IMR-90 (cell line): ENCODE data around the gene FAAH2. TPM values are rescaled to one million over a fixed set of nuclear protein-coding genes. Genes with fewer than 3 reads are reported as not detected.

Source experiments
- ATAC-seq: fragments of 200-7000 bp; cut with Tn5 transposase; 2 replicates; pipeline ENCODE4 v1.9.1; 2020; ENCODE audit warnings: low read depth, mild to moderate bottlenecking, moderate library complexity
- BruUV-seq: library from RNA; stranded (reverse); fragments of 400-500 nt; replicated peaks from 2 replicates; lab custom pipeline; 2021; lab: Mats Ljungman, UMichigan
- CTCF ChIA-PET: fragments of 300-600 bp; formaldehyde crosslinking; extraction: SDS; loops from one replicate; lab custom pipeline; 2021; ENCODE audit warnings: antibody characterized with exemption; lab: Yijun Ruan, JAX
- POLR2A ChIA-PET: fragments of 300-600 bp; sonication (Branson Sonifier 250); formaldehyde crosslinking; loops from one replicate; lab custom pipeline; 2022; ENCODE audit warnings: antibody characterized with exemption; ENCODE audit not compliant: unreplicated experiment; lab: Charles Lee
- DNase-seq: peaks from one replicate; pipeline ENCODE4 v3.0.0; 2013
- H2AFZ ChIP-seq: replicated peaks from 2 replicates; pipeline ENCODE3; 2013; ENCODE audit warnings: low read length, mild to moderate bottlenecking; ENCODE audit not compliant: poor library complexity
- H2AK5ac ChIP-seq: 2 replicates; pipeline ENCODE4 v1.6.1; 2013; ENCODE audit warnings: low read depth, low read length, inconsistent platforms
- H2AK9ac ChIP-seq: replicated peaks from 2 replicates; pipeline ENCODE3; 2013; ENCODE audit warnings: mild to moderate bottlenecking, low read depth, low read length, moderate library complexity; ENCODE audit not compliant: poor library complexity
- H2BK120ac ChIP-seq: 2 replicates; pipeline ENCODE4 v1.6.1; 2013; ENCODE audit warnings: low read depth, low read length, inconsistent platforms
- H2BK15ac ChIP-seq: 3 replicates; pipeline ENCODE4 v1.6.1; 2013; ENCODE audit warnings: low read depth, low read length, inconsistent platforms
- H2BK20ac ChIP-seq: 2 replicates; pipeline ENCODE4 v1.6.1; 2013; ENCODE audit warnings: low read depth, mild to moderate bottlenecking, inconsistent platforms, low read length, moderate library complexity
- H2BK5ac ChIP-seq: 2 replicates; pipeline ENCODE4 v1.6.1; 2013; ENCODE audit warnings: mild to moderate bottlenecking, low read depth, low read length, inconsistent platforms; ENCODE audit not compliant: poor library complexity, severe bottlenecking
- H3K14ac ChIP-seq: replicated peaks from 2 replicates; pipeline ENCODE4 v1.6.1; 2013; ENCODE audit warnings: low read depth, low read length, inconsistent platforms
- H3K18ac ChIP-seq: 2 replicates; pipeline ENCODE4 v1.6.1; 2013; ENCODE audit warnings: low read depth, low read length, control low read depth
- H3K23ac ChIP-seq: 2 replicates; pipeline ENCODE4 v1.6.1; 2013; ENCODE audit warnings: low read depth, low read length, inconsistent platforms
- H3K27ac ChIP-seq: 2 replicates; pipeline ENCODE4 v1.5.1; 2013; ENCODE audit warnings: mild to moderate bottlenecking, control low read depth, low read length; ENCODE audit not compliant: insufficient read depth
- H3K27me3 ChIP-seq: 2 replicates; pipeline ENCODE4 v1.6.1; 2013; ENCODE audit warnings: low read length; ENCODE audit not compliant: control insufficient read depth, insufficient read depth
- H3K36me3 ChIP-seq: 2 replicates; pipeline ENCODE4 v1.6.1; 2013; ENCODE audit warnings: low read length, mixed read lengths; ENCODE audit not compliant: control insufficient read depth, insufficient read depth
- H3K4ac ChIP-seq: 2 replicates; pipeline ENCODE4 v1.6.1; 2013; ENCODE audit warnings: low read depth, low read length, inconsistent platforms
- H3K4me1 ChIP-seq: 2 replicates; pipeline ENCODE4 v1.6.1; 2013; ENCODE audit warnings: low read length, mixed read lengths; ENCODE audit not compliant: control insufficient read depth, insufficient read depth
- H3K4me2 ChIP-seq: 2 replicates; pipeline ENCODE4 v1.6.1; 2013; ENCODE audit warnings: low read depth, mild to moderate bottlenecking, control low read depth, low read length, moderate library complexity
- H3K4me3 ChIP-seq: 2 replicates; pipeline ENCODE4 v1.5.1; 2013; ENCODE audit warnings: low read depth, mild to moderate bottlenecking, control low read depth, low read length, moderate library complexity; ENCODE audit not compliant: insufficient read depth
- H3K56ac ChIP-seq: 2 replicates; pipeline ENCODE4 v1.6.1; 2013; ENCODE audit warnings: low read length, inconsistent platforms; ENCODE audit not compliant: insufficient read depth; ENCODE audit errors: extremely low read depth
- H3K79me1 ChIP-seq, 2 experiments: 2 replicates each; pipeline ENCODE4 v1.6.1; 2013; ENCODE audit warnings: low read length in 2 of 2, inconsistent platforms in 1 of 2, low read depth in 1 of 2
- H3K9ac ChIP-seq: 2 replicates; pipeline ENCODE4 v1.6.1; 2013; ENCODE audit warnings: low read depth, low read length, control low read depth
- H3K9me1 ChIP-seq: 2 replicates; pipeline ENCODE4 v1.6.1; 2013; ENCODE audit warnings: low read length, inconsistent platforms; ENCODE audit not compliant: insufficient read depth
- H3K9me3 ChIP-seq: 2 replicates; pipeline ENCODE4 v1.6.1; 2013; ENCODE audit warnings: low read length; ENCODE audit not compliant: control insufficient read depth, insufficient read depth
- H4K20me1 ChIP-seq: 2 replicates; pipeline ENCODE4 v1.6.1; 2013; ENCODE audit warnings: low read length, inconsistent platforms; ENCODE audit not compliant: insufficient read depth
- H4K5ac ChIP-seq: 2 replicates; pipeline ENCODE4 v1.6.1; 2013; ENCODE audit warnings: mild to moderate bottlenecking, low read depth, low read length, control low read depth
- H4K8ac ChIP-seq, 2 experiments: 2 replicates each; pipeline ENCODE4 v1.6.1; 2013; ENCODE audit warnings: low read depth in 2 of 2, low read length in 2 of 2, control low read depth in 1 of 2, inconsistent platforms in 1 of 2
- H4K91ac ChIP-seq: 2 replicates; pipeline ENCODE4 v1.6.1; 2013; ENCODE audit warnings: low read depth, low read length, inconsistent platforms; ENCODE audit not compliant: insufficient read depth
- CEBPB ChIP-seq: IDR thresholded peaks from 2 replicates; pipeline ENCODE4 v1.6.1; 2012; ENCODE audit warnings: low read depth, low read length, improper control_type of control experiment
- FOS ChIP-seq: fragments of 150-350 bp; IDR thresholded peaks from 2 replicates; pipeline ENCODE4 v1.6.1; 2016; ENCODE audit warnings: low read depth, low read length
- NFE2L2 ChIP-seq: fragments of 150-350 bp; IDR thresholded peaks from 2 replicates; pipeline ENCODE4 v1.6.1; 2016; ENCODE audit warnings: low read depth, mild to moderate bottlenecking, low read length
- RAD21 ChIP-seq: IDR thresholded peaks from 2 replicates; pipeline ENCODE4 v1.6.1; 2012; ENCODE audit warnings: low read length, improper control_type of control experiment
- WGBS, 2 experiments: methylation state at CpG; one replicate each; pipeline versions ENCODE4 v1.1.5 to v1.1.7; 2013; ENCODE audit warnings: missing lambda C conversion rate in 2 of 2; ENCODE audit not compliant: insufficient read length in 1 of 2; ENCODE audit errors: extremely low coverage in 2 of 2; 5-methylcytosine and 5-hydroxymethylcytosine counted together
- dilution Hi-C: fragments of 300-500 bp; cut with HindIII; formaldehyde crosslinking; loops from one replicate; pipeline ENCODE4 v1.14.3; 2018; ENCODE audit warnings: low sequenced_read_pairs; ENCODE audit not compliant: unreplicated experiment
- in situ Hi-C: fragments of 300-500 bp; cut with MboI; formaldehyde crosslinking; loops from 3 replicates; pipeline ENCODE4 v1.14.3; 2019; ENCODE audit warnings: low sequenced_read_pairs, inconsistent platforms, mixed read lengths
- intact Hi-C: fragments of 100-400 bp; cut with micrococcal nuclease; formaldehyde crosslinking; loops from 2 replicates; pipeline ENCODE4 v1.10.0; 2022
- polyA plus RNA-seq, 3 experiments: library from polyadenylated mRNA; depleted of rRNA; stranded (reverse); fragments of >200 nt; gene quantifications; 2 replicates each; pipeline ENCODE4 v1.2.3, GENCODE V29; 2012; ENCODE audit warnings: low replicate concordance in 1 of 3
- total RNA-seq: library from RNA; depleted of rRNA; stranded (reverse); fragments of >200 nt; gene quantifications from 2 replicates; pipeline ENCODE4 v1.2.3, GENCODE V29; 2012
- TF ChIP-seq, protein P1 (sequence below): fragments of 150-350 bp; IDR thresholded peaks from 2 replicates; pipeline ENCODE4 v1.6.1; 2017; ENCODE audit warnings: mild to moderate bottlenecking, antibody characterized with exemption, low read length, low read depth

Gene FAAH2
- total and polyA plus RNA-seq, 2 of the 4 experiments (the other 2 are of a cell fraction): not detected

DNA sequence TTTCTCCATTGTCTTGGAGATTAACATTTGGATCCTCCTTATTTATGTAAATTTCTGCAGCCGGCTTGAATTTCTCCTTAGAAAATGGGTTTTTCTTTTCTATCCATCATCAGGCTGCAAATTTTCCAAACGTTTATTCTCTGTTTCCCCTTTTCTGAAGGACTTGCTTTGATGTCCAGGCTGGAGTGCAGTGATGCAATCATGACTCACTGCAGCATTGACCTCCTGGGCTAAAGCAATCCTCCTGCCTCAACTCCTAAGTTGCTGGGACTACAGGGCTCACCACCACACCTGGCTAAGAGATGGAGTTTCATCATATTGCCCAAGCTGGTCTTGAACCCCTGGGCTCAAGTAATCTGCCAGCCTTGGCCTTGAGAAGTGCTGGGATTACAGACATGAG lies 161.3 kb downstream of the FAAH2 start:
- H3K4ac ChIP-seq: no peak overlapping the region
- H3K9me1 ChIP-seq: no peaks in the 10 kb centered on the region
- H4K8ac ChIP-seq: no peak overlapping the region
- no peak overlapping the region for H4K5ac ChIP-seq
- TF ChIP-seq FOS: no peak
- TF ChIP-seq NFE2L2: no peak
- TF ChIP-seq, protein P1, sequence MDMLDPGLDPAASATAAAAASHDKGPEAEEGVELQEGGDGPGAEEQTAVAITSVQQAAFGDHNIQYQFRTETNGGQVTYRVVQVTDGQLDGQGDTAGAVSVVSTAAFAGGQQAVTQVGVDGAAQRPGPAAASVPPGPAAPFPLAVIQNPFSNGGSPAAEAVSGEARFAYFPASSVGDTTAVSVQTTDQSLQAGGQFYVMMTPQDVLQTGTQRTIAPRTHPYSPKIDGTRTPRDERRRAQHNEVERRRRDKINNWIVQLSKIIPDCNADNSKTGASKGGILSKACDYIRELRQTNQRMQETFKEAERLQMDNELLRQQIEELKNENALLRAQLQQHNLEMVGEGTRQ: no peak
- no peak for TF ChIP-seq RAD21
- peak; percentile 45; the same call in 1 of the 2 replicates for TF ChIP-seq CEBPB
- DNase-seq (no peak), ATAC-seq (no peak)
- H2BK5ac ChIP-seq: no peak overlapping the region
- no peaks in the 10 kb centered on the region for H3K36me3 ChIP-seq
- no TSS peak for BruUV-seq
- H3K4me1 ChIP-seq: no peaks in the 10 kb centered on the region
- no peak overlapping the region for H2AFZ ChIP-seq
- POLR2A ChIA-PET: no interaction called here
- H3K27ac ChIP-seq: no peak overlapping the region
- H3K23ac ChIP-seq: no peak overlapping the region
- no peaks in the 10 kb centered on the region for H3K79me1 ChIP-seq
- no peak overlapping the region for H3K9ac ChIP-seq
- no peak overlapping the region for H2AK5ac ChIP-seq
- intact Hi-C loops (no loop called here), dilution Hi-C loops (no loop called here), in situ Hi-C loops (no loop called here)
- no peak overlapping the region for H4K91ac ChIP-seq
- H3K18ac ChIP-seq: no peak overlapping the region
- no peak overlapping the region for H2BK120ac ChIP-seq
- H3K56ac ChIP-seq: no peak overlapping the region
- no peaks in the 10 kb centered on the region for H3K27me3 ChIP-seq
- CTCF ChIA-PET: no interaction called here
- H3K4me3 ChIP-seq: no peak overlapping the region
- no peak overlapping the region for H2BK15ac ChIP-seq
- no peak overlapping the region for H2AK9ac ChIP-seq
- no peak overlapping the region for H3K4me2 ChIP-seq
- H3K9me3 ChIP-seq: no peaks in the 10 kb centered on the region; the same call in 1 of the 2 replicates
- H2BK20ac ChIP-seq: no peak overlapping the region
- no peaks in the 10 kb centered on the region for H4K20me1 ChIP-seq
- H3K14ac ChIP-seq: no peak overlapping the region
- no CpG with 5 or more reads among the region's 2 CpGs for WGBS, 2 experiments
